Mammary epithelial cell (primary cell): Measurements from ENCODE around the gene CDH4.

Experiments used
- CTCF ChIP-seq, 2 donors: IDR thresholded peaks in 1 of 2; conservative IDR thresholded peaks in 1 of 2; 2 replicates each; pipeline ENCODE4 v1.5.1; 2011 to 2012; ENCODE audit warnings: inconsistent platforms in 2 of 2, low read length in 2 of 2, mild to moderate bottlenecking in 2 of 2, control low read depth in 1 of 2, low read depth in 1 of 2; ENCODE audit not compliant: insufficient read depth in 1 of 2; ENCODE audit errors: extremely low read depth in 1 of 2
- EZH2 ChIP-seq: IDR thresholded peaks from 2 replicates; pipeline ENCODE4 v1.6.1; 2012; ENCODE audit warnings: low read length, inconsistent platforms, borderline replicate concordance

GRCh38 chr20:61268024-61268423 is 16.0 kb downstream of the CDH4 start:
- TF ChIP-seq CTCF (conservative IDR thresholded peaks at IDR 0.05 in 1 of 2, IDR thresholded peaks at IDR 0.05 in 1 of 2; ENCODE audit: extremely low read depth in 1 of 2, insufficient read depth in 1 of 2, low read depth in 1 of 2, low read length in 2 of 2), result no peak
- TF ChIP-seq EZH2, result no peak
